Measurements from ENCODE around the gene KIF5C.
A peak's percentile ranks its signal among the peaks of the same experiment; 100 is the strongest.
"Not testable (repeated sequence)": the region's sequence is repeated elsewhere in the genome, so short reads cannot be mapped to it uniquely, and the experiment has no call there.

The KIF5C gene
- 0.26 to 3.2 (median 0.55) reads per million in 18 experiments for total RNA-seq

DNA sequence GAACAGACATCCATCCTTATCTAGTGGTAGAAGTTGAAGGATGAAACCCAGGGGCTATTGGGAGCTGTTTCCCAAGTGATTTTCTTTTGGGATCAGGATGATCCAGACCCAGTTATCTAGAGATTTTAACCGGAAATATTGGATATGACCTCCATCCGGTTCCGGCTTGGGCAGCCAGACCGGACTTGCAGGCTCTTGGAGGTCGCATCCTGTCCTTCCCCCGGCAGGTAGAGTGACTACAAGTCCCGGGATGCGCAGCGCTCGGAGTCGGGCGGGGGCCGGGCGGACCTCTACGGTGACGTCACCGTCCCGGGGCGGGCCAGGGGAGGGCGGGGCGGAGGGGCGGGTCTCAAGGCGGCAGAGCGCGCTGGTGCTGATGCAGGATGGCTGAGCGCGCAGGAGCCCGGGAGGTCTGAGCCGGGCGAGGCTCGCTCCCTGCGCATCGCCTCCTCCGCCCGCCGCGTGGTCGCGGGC, at the start of gene KIF5C:
Gene KIF5C, plus strand, starts transcription at position 360 of the 474 bp plus-strand sequence. CDS start 391 bp downstream, outside the sequence.
- DNase-seq: peak; percentile 6 to 37

DNA sequence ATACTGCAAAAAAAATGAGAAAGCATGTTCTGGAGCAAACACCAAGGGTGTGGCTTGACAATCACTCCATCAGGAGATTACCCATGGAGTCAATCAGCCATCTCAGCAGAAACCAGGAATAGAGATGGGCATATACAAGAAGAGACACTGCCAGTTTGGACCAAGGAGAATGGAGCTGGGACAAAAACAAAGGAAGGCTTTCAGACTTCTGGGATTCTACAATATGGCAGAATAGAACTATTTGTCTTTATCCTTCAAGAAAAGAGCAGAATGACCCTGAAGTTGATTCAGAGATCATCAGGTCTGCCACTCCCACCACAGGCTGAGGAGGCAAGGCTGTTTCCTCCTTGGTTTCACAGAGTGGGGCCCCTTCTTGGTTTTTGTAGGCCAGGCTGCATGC, 48.2 kb upstream of the KIF5C start:
- no peak for DNase-seq

DNA sequence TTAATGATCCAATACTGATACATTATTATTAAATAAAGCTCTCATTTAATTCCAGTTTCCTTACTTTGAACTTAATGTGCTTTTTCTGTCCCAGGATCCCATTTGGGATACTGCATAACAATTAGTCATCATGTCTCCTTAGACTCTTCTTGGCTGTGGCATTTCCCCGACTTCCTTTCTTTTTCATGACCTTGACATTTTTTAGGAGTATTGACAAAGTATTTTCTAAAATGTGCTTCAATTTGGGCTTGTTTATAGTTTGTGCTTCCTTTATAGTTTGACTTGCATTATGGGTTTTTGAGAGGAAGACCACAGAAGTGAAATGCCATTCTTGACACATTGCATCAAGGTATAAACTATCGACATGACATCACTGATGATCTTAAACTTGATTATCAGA, 46.1 kb upstream of the KIF5C start:
- no peak for DNase-seq

DNA sequence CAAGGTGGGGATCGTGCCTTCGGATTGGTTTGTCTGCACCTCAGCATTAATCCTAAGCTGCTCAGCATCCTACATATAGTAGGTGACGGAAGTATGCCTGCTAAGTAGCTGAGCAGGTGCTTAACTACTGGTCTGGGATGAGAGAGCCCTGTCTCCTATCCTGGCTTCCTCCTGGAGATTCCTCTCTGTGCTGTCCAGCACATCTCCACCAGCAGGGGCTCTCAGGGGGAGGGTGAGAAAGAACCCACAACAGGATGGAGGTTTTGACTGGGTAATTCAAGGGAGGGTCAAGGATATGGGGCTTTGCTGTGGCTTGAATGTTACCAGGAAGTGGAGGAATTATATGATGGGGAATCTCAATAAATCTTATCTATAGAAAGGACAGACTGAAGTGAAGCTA, 45.4 kb upstream of the KIF5C start:
- DNase-seq: no peak

DNA sequence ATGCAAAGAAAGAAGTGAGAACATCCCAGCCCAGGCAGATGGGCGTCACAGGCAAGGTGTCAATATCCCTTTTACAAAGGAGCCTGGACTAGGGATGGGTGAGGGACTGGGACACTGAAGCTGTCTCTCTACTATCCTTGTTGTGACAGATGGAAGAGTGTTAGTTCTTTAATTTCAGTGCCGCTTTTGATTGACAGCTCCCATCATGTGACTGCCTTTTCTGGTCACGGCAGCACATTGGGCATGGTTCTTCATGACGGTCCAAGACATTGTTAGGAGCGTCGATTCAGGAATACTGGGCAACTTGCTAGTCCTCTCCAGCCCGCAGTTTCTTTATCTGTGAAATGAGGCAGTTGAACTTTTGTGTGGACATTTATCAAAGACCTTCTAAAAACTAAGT, 42.4 kb upstream of the KIF5C start:
- DNase-seq: no peak

DNA sequence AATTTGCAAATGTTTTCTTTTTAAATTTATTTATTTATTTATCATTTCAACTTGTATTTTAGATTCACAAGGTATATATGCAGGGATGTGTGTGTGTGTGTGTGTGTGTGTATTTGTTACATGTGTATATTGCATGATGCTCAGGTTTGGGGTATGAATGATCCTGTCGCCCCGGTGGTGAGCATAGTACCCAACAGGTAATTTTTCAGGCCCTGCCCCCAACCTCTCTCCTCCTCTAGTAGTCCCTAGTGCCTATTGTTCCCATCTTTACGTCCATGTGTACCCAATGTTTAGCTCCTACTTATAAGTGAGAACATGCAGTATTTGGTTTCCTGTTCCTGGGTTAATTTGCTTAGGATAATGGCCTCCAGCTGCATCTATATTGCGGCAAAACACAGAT, 33.0 kb upstream of the KIF5C start:
- DNase-seq: no peak

DNA sequence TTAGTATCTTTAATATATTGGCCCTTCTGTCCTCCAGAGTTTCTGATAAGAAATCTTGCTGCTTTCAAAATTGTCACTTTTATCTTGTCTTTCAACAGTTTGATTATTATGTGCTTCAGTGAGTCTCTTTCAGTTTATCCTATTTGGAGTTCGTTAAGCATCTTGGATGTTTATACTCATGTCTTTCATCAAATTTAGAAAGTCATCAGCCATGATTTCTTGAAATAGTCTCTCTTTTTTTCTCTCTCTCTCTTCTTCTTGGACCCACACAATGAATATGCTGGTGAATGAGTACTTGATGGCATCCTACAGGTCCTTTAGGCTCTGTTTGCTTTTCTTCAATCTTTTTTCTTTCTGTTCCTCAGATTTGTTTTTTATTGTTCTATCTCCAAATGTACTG, 26.9 kb upstream of the KIF5C start:
- DNase-seq: no peak

DNA sequence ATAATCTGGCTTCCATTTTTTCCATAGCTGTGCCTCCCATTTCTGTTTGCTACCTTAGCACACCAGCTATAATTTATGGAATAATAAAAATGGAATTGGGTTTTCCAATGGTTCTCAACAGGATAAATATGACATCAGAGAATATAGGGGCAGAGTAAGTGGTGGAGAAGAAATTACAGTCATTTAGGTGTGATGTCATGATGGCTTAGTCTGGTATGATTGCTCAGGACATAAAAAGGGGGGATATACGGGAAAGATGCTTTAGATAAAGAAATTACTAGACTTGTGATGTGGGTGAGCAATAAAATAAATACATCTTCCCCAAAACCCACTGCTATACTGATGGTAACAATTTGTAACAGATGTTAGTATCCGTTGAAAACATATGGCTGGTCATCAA, 21.6 kb upstream of the KIF5C start:
- no peak for DNase-seq

DNA sequence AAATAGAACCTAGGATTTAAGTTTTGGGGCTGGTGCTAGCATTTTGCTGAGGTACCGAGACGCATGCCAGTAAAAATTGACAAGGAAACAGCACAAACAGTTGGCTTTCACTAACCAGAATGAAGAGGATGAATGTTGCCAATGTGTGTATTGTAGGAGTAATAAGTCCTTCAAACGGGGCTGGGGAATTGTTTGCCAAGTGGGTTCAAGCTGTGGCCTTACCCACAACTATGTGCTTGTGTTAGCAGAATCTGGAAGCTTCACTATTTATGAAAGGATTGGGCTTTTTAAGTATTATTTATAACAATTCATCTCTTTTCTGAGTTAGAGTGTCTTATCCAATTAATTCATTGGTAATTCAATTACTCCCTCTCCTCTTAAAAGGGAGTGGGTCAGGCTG, 15.0 kb upstream of the KIF5C start:
- no peak for DNase-seq

DNA sequence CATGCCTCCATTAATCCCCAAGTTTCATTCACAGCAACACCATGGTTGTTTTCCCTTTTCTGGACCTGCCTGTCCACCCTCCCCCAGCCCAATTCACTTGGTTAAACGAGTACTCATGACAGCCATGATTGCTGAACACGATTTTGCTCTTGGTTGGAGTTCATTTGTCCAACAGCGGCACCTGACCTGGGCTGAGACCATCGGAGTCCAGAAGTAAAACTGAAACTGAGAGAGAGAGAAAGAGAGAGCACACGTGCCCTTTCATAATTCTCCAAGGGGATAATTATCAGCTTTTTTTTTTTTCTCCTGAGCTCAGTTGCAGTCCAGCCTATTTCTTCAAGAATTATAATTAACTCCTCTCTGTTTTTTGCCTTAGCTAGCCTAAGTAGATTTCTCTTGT, 13.7 kb upstream of the KIF5C start:
- DNase-seq: no peak

DNA sequence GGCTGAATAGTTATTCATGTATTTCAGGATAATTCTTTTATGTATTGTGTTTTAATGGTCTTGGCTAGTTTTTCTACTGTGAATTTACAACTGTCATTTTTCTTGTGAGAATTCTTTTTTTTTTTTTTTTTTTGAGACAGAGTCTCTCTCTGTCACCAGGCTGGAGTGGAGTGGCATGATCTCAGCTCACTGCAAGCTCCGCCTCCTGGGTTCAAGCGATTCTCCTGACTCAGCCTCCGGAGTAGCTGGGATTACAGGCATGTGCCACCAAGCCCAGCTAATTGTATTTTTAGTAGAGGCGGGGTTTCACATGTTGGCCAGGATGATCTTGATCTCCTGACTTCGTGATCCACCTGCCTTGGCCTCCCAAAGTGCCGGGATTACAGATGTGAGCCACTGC, 12.5 kb upstream of the KIF5C start:
- DNase-seq: not testable (repeated sequence)

DNA sequence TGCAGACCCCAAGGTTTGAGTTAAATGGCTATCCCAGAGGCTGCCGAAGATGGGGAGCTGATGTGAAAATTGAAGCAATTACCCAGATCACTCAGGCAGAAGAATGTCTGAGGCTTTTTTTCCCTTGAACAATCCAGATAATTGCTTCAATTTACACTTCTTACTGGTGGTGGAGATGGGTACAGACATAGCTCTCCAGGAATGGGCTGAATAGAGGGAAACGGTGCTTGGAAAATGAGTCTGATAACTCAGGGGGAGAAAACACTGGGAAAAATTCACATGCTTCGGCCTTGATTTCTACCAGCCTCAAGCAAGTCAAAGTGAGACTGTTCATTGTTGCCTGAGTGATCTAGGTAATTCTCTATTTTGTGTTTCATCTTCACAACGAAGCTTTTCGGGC, 9.5 kb upstream of the KIF5C start:
- DNase-seq: no peak

DNA sequence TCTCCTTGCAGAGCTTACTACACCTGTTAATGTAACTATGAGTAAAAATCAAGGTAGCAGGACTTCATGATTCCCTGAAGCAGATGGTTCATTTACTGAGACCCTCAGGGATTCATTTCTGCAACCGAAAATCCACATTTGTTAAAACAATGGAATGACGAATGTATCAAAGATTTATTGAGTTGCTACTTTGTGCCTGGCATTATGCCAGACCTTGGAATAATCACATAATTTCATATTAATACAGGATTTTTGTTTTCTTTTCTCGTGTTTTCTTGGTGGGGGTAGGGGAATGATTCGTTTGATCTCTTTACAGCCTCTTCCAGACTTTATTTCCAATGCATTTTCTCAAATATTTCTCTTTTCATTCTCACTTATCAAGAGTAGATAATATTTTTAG, 8.9 kb upstream of the KIF5C start:
- DNase-seq: no peak

DNA sequence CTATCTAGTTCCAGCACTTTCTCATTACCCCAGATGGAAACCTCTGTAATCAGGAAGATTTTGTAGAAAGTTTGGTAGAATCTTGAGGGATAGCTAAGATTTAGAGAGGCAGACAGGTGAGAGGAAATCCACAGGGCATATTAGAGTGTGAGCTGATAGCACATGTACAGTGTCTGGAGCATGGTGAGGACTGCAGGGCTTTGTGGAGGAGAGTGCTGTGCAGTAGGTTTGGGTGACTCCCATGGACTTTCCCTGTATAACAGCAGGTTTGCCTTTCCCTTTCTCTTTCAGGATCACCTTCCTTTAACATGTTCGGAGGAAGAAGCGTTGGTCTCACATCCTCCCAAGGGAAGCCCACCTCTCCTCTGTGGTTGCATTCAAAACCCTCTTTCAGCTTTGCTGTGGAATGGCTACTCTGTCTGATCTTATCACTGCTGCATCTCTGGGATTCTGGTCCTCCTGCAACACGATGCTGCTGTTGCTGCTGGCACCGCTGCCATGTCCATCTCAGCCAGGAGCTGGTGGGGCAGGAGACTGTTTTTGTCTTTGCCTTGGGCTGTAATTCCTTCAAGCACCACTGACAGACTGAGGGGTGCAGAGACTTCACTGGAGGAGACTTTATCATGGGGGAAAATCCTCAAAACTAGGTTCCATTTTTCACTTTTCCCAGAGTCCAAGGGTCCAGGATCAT, 7.8 kb upstream of the KIF5C start:
- no peak for DNase-seq

DNA sequence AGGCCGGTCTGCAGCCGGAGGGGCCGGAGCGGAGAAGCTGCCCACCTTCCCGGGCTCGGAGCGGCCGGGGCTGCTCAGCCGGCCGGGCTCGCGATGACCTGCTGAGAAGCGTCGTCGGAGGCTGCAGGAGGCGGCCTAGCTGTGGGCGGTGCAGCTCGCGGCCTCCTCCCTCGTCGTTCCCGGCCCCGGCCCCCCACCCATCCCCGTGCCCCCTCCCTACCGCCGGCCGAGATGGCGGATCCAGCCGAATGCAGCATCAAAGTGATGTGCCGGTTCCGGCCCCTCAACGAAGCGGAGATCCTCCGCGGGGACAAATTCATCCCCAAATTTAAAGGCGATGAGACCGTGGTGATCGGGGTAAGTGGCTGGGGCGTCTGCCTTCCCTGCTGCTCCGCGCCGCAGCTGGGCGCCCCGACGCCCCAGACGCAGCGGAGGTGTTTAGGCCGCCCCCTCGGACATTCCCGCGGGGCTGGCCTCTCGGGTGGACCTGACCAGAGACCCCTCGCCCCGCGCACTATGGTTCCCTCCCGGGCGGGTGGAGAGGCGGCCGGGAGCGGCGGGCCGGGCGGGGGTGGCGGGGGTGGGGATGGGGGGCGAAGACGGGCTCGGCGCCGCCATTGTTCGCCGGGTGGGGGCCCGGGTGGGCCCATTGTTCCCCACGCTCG, 492 bp downstream of the KIF5C start:
- DNase-seq: no peak

DNA sequence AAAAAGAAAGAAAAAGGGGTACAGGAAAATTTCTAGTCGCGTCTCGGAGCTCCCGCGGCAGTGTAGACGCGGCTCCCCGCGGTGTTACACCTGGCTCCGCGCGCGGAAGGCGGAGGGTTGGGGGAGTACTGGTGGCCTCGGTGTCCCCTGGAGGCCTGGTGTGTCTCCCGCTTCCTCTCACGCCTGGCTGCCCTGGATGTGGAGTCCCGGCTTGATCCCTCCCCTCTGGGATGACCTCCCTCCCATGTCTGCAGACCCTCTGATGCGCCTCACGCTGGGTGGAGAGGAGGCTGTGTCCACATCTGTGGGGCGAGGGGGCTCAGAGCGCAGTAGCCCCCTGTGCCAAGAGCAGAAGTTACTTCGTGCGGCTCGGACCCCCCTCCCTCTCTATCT, 1.2 kb downstream of the KIF5C start:
- DNase-seq: no peak

DNA sequence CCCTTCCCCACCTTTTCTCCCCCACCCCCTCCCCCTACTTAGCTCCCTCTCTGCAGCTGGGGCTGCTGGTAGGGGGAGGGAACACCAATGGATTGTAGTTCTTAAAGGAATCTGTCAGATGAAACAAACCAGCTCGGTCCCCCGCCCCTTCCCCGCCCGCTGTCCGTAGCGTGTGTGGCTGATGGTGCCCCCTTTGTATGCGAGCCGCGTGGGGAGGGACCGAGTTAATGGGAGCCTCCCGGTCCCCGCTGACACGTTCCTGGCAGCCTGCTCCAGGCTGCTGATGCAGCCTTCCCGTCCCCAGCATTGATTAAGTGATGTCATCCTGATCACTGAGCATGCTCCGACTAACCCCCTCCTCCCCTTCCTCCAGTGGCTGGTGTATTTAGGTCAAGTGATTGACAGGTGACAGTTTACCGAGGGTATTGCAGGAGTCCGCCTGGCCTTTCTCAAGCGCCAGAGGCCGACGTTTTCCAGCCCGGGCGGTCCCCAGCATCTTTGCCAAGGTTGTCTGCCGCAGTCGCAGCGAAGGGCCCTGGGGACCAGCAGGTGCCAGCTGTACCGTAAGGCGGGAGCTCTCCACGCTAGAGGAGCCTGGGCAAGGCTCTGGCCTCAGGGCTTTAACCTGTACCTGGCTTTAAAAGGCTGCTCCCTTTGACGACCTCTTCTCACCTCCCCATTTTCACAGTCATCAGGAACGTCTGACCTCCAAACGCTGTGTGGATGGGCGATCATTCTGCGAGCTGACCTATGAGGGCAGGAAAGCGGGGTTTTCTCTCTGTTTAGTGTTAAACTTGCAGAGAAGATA, 1.8 kb downstream of the KIF5C start:
- no peak for DNase-seq

DNA sequence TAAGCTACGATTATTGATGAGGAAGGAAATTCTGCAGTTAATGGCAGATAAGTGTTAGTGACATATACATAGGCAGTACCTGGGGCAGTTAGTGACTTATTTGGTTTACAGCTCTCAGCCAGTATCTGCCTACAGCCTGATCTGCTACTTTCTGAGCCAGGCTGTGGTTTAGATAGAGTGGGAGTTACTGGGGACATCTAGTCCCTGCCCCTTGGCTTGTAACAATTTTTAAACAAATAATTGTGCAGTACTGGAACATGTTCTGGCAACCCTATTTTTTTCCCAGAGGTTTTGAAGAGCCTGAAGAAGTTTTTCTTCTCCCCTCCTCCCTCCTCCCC, 2.3 kb downstream of the KIF5C start:
- no peak for DNase-seq

DNA sequence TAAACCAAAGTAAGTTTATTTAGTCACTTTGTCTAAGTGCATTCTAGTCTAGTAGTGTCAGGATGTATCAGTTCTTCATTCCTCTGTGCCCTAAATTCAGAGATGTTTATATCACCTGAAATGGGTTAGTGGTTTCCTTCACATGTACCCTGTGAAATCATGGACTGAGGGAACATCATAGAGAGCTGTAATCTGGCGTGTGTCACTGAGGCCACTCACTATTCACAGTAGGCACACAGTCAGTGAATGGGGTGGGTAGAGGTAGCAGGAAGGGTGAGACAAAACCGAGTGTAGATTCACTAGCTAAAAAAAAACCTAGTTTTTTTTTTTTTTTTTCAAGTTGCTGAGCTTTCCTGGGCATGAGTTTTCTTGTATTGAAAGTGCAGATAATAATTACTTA, 5.6 kb downstream of the KIF5C start:
- no peak for DNase-seq

DNA sequence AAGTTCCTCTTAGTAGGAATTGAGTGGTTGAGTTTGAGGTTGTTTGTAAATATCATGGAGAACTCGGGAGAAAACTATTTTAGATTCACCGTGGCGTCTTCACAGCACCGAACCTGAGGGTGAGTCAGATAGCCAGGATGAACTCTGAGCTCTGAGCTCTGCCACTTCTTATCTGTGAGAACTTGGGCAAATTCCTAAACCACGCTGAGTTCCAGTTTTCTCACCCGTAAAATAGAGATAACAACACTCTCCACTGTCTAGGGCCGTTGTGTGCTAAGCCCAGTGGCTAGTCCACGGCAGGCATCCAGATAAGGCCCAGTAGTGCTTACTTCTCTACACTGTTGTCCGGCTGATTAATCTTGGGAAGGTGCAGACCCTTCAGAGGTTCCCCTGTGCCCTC, 7.0 kb downstream of the KIF5C start:
- no peak for DNase-seq

DNA sequence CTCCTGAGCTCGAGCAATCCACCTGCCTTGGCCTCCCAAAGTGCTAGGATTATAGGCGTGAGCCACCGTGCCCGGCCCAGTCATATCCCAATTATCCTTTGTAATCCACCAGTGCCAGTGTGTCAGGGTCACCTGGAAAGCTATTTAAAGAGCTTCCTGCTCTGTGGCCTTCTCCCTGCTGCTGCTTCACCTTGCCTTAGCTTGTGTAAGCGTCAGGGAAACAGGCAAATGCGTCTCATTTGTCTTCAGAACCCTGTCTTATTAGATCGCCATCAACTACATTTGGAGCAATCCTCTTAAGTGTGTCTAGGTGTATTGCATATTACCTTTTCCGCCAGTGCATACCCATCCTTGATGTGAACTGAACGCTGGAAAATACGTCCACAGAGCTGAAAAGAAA, 10.2 kb downstream of the KIF5C start:
- DNase-seq: no peak

DNA sequence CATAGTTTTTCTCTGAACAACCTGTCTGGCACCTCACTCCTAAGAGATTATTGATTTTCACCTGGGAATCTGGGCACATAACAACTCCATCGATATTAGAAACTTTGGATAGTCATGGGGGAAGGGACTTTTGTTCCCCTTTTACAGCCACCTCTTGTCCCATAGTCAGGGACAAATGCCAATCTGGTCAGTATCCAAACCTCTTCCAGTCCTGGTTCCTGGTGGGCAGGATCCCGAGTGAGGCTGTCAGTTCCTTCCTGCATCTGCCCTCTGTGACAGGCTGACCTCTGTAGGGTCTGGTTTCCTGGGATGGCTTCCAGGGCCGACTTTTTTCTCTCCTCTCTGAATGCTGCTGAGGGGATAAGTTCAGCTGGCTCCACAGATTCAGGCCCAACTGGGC, 11.0 kb downstream of the KIF5C start:
- no peak for DNase-seq

DNA sequence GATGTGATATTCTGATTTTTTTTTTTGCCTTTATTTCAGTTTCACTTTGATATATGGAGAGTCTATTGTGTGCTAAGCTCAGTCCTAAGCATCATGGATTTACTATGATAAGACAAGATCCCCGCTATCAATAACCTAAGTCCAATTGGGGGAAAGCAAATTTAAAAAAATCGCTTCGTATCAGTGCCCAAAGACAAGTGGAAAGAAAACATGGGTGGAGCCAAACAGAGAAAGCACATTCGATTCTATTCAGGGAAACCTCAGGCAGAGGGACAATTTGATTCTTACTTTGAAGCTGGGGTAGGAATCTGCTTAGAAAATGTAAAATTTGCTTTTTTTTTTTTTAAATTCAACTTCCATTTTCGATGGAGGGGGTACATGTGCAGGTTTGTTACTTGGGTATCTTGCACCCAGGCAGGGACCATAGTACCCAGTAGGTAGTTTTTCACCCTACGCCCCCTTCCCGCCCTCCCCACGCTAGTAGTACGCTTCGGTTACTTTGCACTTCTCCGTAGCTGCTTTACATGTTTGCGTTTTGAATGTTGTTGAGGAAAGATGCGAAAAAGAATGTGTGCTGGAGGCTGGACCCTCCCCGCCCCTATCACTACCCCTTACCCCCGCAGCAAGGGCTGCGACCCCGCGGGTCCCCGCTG, 12.4 kb downstream of the KIF5C start:
- DNase-seq: no peak
